ENCODE measurements around the gene CCDC71.

- TF ChIP-seq POLR2A (IDR thresholded peaks at IDR 0.05; ENCODE audit: low read length): no peak
- TF ChIP-seq GATA1 (IDR thresholded peaks at IDR 0.05; ENCODE audit: low read depth, low read length): no peak
These were observed 46.7 kb downstream of the CCDC71 start for GRCh38 chr3:49119439-49119838.
